GM19023 (cell line): Measurements from ENCODE around the gene OLFM1.

ENCODE experiments used
- ATAC-seq: cut with Tn5 transposase; IDR thresholded peaks from one replicate; pipeline ENCODE4 v1.9.1; 2021; ENCODE audit warnings: mild to moderate bottlenecking, moderate library complexity; ENCODE audit not compliant: unreplicated experiment

The OLFM1 gene

DNA sequence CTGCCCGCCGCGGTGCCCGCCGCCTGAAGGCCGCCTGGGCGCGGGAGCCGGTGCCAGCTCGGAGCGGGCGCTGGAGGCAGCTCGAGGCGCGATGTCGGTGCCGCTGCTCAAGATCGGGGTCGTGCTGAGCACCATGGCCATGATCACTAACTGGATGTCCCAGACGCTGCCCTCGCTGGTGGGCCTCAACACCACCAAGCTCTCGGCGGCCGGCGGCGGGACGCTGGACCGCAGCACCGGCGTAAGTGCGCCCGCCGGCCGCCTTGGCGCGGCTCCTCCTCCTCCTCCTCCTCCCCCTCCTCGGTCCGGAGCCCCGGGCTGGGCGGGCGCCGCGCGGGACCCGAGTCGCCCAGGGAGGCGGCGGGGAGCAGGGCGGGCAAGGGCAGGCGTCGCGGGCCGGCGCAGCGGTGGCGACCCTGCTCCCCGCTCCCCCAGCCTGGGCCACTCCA, 455 bp downstream of the OLFM1 start:
- no peak for ATAC-seq

GRCh38 chr9:135088348-135088978, 995 bp downstream of the OLFM1 start:
- ATAC-seq = no peak

- ATAC-seq = no peak
Observed at GRCh38 chr9:135088979-135089847, 1.7 kb downstream of the OLFM1 start.

GRCh38 chr9:135090081-135090480, 2.6 kb downstream of the OLFM1 start:
- ATAC-seq = no peak

DNA sequence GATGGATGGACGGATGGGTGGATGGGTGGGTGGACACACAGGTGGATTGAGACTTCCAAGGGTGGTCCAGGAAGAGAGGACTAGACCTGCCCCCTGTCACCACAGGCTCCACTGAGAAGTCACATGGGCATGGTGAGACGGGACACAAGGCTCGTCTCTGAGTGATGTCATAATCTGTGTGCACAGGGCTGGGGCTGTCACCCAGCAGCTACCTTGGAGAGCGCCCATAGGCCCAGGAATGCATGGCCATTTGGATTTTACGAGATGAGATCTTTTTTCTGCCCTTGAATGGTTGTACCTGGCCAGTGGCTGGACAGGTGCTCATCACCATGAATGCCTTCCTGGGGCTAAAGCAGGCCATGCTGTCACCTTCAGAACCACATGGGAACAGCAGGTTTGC, 3.1 kb downstream of the OLFM1 start:
- ATAC-seq = no peak

- ATAC-seq = no peak
Observed at GRCh38 chr9:135091545-135091944, 4.1 kb downstream of the OLFM1 start.

GRCh38 chr9:135093111-135093510, 5.6 kb downstream of the OLFM1 start:
- no peak for ATAC-seq

GRCh38 chr9:135093911-135094584, 6.6 kb downstream of the OLFM1 start:
- no peak for ATAC-seq

DNA sequence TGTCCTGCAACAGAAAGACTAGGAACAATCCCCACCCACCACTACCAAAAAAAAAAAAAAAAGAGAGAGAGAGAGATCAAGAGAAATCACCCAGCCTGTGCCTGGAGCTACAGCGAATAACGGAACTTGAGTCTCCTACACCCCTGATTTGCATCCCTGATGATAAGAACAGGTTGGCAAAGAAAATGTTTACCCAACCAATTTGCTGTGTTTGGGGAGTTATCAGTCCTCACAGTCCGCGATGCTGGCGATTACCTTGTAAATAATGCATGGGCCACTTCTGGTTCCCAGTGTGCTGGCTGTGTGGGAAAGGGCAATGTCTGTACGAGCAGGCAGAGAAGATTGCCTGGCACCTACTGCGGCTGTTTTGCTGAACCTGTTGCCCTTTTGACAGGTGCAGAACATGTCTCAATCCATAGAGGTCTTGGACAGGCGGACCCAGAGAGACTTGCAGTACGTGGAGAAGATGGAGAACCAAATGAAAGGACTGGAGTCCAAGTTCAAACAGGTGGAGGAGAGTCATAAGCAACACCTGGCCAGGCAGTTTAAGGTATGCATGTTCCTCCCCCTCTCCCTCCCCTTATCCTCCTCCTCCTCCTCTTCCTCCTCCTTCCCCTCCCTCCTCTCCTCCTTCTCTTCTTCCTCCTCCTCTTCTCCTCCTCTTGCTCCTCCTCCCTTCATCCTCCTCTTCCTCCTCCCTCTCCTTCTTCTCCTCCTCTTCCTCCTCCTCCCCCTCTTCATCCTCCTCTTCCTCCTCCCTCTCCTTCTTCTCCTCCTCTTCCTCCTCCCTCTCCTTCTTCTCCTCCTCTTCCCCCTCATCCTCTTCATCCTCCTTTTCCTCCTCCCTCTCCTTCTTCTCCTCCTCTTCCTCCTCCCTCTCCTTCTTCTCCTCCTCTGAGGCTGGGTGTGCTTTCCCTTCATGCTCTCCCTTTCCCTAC, 8.3 kb downstream of the OLFM1 start:
- ATAC-seq = no peak

GRCh38 chr9:135096408-135096895, 9.0 kb downstream of the OLFM1 start:
- no peak for ATAC-seq

GRCh38 chr9:135098400-135099105, 11.1 kb downstream of the OLFM1 start:
- ATAC-seq = no peak

GRCh38 chr9:135099574-135099973, 12.1 kb downstream of the OLFM1 start:
- ATAC-seq = no peak

- ATAC-seq = no peak
Observed at GRCh38 chr9:135100241-135100681, 12.8 kb downstream of the OLFM1 start.

DNA sequence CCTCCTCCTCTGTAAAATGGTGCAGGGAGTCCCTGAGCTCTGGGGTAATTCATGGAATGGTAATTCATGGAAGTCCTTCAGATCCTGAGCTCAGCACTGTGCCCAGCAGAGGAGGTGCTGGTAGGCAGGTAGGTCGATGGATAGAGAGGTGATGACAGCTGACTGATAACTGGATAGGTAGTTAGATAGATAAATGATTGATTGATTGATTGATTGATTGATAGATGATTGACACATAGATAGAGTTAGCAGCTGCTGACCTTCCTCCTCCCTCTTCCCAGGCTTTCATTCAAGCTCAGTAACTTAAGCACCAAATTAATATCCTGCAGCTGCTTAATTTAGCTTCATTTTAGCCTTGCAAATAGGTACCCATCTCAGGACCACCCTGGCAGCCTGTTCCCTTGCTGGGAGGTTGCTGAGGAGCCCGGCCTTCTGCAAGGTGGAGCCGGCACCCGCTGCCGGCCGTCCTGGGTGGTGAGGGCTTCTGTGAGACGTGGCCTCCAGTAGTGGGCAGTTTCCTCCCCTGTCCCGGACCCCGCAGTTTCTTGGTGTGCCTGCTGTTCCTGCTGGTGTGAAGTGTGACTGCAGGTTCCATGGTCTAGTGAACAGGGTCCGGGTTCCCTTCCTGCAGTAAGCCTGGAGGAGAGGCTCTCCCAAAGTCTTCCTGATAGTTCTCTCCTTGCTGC, 13.4 kb downstream of the OLFM1 start:
- ATAC-seq = no peak

- no peak for ATAC-seq
Observed at GRCh38 chr9:135101486-135101885, 14.0 kb downstream of the OLFM1 start.

- no peak for ATAC-seq
Observed at GRCh38 chr9:135101926-135102325, 14.5 kb downstream of the OLFM1 start.

DNA sequence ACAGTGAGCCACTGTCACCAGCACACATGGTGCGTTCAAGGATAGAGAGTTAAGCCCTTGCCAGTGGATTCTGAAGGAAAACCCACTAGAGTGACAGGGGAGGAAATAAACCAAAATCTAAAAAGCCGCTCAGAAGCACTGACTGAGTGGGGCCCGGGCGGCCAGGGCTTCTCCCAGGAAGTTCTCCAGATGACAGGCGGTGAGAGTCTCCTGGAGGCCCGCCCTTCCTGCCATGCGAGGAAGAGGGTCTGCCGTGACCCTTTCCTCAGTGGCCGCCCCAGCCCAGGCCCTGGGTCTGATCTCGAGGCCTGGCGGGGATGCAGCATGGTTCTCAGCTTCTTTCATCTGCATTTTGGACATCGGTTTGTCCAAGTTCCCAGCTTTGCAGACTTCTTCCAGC, 14.9 kb downstream of the OLFM1 start:
- no peak for ATAC-seq

- ATAC-seq = no peak
Observed at GRCh38 chr9:135103001-135103446, 15.6 kb downstream of the OLFM1 start.
